GM18873 (cell line): ENCODE measurements around the gene ADIG.
"Not testable (repeated sequence)": the region's sequence is repeated elsewhere in the genome, so short reads cannot be mapped to it uniquely, and the experiment has no call there.

Source experiments
- ATAC-seq: cut with Tn5 transposase; IDR thresholded peaks from one replicate; pipeline ENCODE4 v1.9.1; 2021; ENCODE audit warnings: mild to moderate bottlenecking, moderate library complexity, moderate number of reproducible peaks; ENCODE audit not compliant: unreplicated experiment, low FRiP score

Gene ADIG

GRCh38 chr20:38569747-38570525 is 11.1 kb upstream of the ADIG start:
- no peak for ATAC-seq

GRCh38 chr20:38573413-38573812 is 7.6 kb upstream of the ADIG start:
- no peak for ATAC-seq

- ATAC-seq = no peak
These were observed 1.6 kb upstream of the ADIG start for GRCh38 chr20:38579219-38579910.

GRCh38 chr20:38579921-38580320 is 1.1 kb upstream of the ADIG start:
- ATAC-seq = no peak

GRCh38 chr20:38581830-38582358 is 897 bp downstream of the ADIG start:
- no peak for ATAC-seq

- no peak for ATAC-seq
These were observed 2.3 kb downstream of the ADIG start for GRCh38 chr20:38583306-38583705.

- ATAC-seq = no peak
These were observed 3.2 kb downstream of the ADIG start for GRCh38 chr20:38584099-38584763.

GRCh38 chr20:38585404-38586180 is 4.6 kb downstream of the ADIG start:
- no peak for ATAC-seq

GRCh38 chr20:38586181-38586525 is 5.2 kb downstream of the ADIG start:
- no peak for ATAC-seq

GRCh38 chr20:38588303-38588702 is 7.3 kb downstream of the ADIG start:
- no peak for ATAC-seq

- ATAC-seq = no peak
These were observed 8.4 kb downstream of the ADIG start for GRCh38 chr20:38589351-38589750.

GRCh38 chr20:38589967-38590675 is 9.1 kb downstream of the ADIG start:
- no peak for ATAC-seq

GRCh38 chr20:38590676-38591473 is 9.9 kb downstream of the ADIG start:
- no peak for ATAC-seq

GRCh38 chr20:38591474-38592410 is 10.7 kb downstream of the ADIG start:
- no peak for ATAC-seq

- ATAC-seq = not testable (repeated sequence)
These were observed 11.4 kb downstream of the ADIG start for GRCh38 chr20:38592411-38592790.

GRCh38 chr20:38594281-38594680 is 13.3 kb downstream of the ADIG start:
- not testable (repeated sequence) for ATAC-seq

- not testable (repeated sequence) for ATAC-seq
These were observed 14.9 kb downstream of the ADIG start for GRCh38 chr20:38595886-38596285.

GRCh38 chr20:38599410-38599882 is 18.4 kb downstream of the ADIG start:
- ATAC-seq = no peak
